T-helper 22 cell (primary cell): ENCODE measurements around the gene RPTOR.

Experiments
- DNase-seq: peaks from one replicate; pipeline ENCODE4 v3.0.0-alpha.2; 2020; ENCODE audit warnings: low read depth

The RPTOR gene

GRCh38 chr17:80983545-80983944 lies 438.9 kb downstream of the RPTOR start:
- no peak for DNase-seq

DNA sequence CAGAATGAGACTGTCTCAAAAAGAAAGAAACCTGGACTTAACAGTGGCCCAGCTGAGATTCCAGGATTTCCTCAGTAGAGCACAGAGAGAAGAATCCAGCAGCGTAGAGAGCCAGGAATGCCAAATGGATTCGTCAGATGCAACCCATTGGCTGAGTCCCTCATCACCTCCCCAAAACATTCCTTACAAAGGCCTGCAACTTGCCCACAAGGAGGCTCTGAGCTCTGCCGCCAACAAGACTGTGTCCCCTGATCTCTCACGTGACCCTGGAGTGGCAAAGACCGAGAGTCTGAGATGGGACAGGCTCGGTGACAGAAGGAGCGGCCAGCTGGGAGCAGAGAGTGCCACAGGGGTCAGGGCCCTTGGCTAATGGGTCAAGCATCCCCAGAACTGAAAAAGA lies 440.1 kb downstream of the RPTOR start:
- DNase-seq, result no peak

DNA sequence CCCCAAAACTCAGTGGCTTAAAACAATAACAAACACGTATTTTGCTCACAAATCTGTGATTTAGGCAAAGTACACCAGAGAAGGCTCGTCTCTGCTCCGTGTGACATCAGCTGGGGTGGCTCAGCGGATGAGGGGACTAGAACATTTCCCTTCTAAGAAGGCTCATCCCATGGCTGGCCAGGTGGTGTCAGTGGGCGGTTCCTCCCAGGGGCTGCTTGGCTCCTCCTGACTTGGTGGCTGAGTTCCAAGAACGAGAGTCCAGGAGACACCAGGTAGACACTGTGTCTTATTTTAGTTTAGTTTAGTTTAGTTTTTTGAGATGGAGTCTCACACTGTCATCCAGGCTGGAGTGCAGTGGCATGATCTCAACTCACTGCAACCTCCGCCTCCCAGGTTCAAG lies 441.4 kb downstream of the RPTOR start:
- no peak for DNase-seq

GRCh38 chr17:80986816-80987475 lies 442.3 kb downstream of the RPTOR start:
- DNase-seq, result no peak

GRCh38 chr17:80987941-80988461 lies 443.4 kb downstream of the RPTOR start:
- DNase-seq, result no peak

DNA sequence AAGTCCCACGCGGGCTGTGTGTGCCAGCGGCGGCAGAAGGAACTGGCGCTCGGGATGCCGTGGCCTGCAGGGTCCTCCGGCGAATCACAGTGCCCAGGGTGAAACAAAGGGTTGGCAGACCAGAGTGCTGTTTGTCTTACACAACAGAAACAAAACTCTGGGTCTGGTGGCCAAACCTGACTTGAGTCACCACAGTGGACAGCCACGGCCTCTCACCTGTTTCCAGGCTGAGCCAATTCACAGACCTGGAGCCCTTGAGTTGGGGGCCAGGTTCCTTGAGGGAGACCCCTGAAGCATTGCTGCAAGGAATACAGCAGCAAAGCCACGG lies 444.9 kb downstream of the RPTOR start:
- DNase-seq, result no peak

GRCh38 chr17:80990921-80991644 lies 446.4 kb downstream of the RPTOR start:
- no peak for DNase-seq

DNA sequence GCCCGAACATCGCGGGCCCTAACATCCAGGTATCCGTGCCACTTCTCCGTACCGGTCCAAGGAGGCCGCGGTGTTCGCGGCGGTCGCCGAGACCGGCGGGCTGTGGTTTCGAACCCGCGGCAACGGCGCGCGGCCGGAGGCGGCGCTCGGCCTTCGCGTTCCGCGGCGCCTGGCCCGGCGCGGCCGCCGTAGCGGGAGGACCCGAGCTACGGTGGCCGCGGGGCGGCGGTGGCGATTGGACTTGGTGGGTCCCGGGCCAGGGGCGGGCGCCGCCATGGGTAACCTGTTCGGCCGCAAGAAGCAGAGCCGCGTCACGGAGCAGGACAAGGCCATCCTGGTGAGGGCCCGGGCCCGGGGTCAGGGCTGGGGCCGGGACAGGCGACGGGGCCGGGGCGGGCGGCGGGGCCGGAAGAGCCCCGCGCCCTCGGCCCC lies 447.0 kb downstream of the RPTOR start, which contains the start of gene CHMP6:
CHMP6 (plus strand) TSS at position 197 of the 432 bp plus-strand sequence; CDS start at position 275, 78 bp downstream.
- DNase-seq, result peak; percentile 41

DNA sequence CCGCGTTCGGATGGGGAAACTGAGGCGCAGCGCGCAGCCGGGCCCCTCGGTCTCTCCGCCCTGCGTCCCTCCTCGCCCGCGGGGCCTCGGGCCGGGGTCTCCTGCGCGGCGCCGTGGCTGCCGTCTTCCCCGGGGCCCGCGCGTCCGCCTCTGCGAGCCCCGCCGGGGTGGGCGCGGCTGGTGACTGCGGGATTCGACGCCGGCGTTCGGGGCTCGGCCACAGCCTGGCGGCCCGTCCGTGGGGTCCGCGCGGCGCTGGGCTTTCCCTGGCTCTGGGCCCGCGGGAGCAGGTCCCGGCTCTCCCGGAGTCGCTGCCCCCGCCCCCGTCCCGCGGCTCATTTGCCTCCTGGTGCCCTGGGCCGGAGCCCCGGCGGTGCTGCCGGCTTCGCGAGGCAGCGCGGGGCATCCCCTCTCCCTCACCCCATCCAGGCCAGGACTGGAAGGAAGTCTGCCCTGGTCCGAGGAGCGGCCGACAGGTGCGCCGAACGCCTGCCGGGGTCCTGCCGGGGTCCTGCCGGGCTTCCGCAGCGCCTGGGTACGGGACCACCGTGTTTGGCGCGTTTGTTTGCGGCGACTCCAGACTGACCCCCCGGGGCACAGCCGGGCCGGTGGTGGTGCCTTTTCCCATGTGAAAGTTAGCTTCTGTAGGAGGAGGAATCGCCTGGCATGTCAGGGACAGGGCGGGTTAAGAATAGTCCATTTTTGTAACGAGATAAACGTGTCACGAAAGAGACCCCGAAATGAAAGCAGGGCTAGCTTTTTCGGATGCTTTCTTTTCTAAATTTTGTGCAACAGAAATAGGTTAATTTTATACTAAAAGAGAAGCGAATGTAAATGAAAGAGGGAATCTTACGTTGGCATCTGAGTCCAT lies 447.7 kb downstream of the RPTOR start:
- no peak for DNase-seq

- no peak for DNase-seq
Measured at GRCh38 chr17:80992948-80993624, 448.4 kb downstream of the RPTOR start.

DNA sequence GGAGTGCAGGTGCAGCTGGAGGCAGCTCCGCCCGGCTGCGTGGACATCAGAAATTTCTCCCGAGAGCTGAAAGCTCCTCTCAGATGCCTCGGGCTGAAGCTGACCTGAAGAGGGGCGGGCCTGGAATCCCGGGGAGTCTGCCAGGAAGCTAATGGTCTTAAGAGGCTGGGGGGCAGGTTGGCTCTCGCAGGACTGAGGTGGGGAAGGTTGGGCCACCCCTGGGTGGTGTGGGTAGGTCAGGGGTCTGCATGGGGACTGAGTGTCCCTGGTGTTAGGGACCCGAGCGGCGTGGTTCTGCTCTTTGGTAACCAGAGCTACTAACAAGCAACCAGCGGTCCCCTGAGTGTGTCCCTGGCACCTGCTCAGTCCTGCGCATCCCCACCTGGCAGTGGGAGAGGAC lies 450.5 kb downstream of the RPTOR start:
- DNase-seq, result no peak

DNA sequence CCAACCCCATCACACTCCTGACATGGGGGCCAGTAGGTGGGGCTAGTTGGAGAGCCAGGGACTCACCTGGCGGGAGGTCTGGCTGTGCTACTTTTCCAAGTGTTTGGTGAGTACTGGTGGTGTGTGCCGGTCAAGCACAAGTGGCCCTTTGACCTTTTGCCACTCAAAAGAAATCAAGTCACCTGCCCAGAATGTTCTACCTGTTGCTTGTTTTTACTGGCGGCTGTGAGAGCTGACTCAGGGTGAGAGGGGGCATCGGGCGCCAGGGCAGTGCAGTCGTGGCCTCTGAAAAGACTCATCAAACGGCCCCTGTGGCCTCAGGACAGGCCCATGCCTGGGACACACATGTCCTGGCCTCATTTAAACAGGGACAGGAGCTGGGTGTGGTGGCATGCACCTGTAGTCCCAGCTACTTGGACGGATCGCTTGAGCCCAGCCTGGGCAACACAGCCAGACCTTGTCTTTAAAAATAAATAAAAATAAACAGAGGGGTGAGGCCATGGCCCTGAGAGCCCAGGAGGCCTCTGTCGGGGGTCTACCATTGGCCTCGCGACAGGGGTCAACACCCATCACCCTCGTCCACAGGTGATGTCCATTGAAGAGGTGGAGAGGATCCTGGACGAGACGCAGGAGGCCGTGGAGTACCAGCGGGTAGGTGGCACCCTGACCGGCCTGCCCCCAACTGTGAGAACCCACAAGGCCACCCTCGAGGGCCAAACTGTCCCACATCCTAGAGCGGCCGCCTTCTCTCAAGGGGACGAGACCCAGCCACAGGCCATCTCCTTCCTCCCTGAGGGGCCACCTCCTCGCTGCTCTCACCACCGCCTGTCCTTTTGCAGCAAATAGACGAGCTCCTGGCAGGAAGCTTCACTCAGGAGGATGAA lies 452.0 kb downstream of the RPTOR start:
- no peak for DNase-seq

- DNase-seq, result no peak
Measured at GRCh38 chr17:80997424-80998117, 452.9 kb downstream of the RPTOR start.

DNA sequence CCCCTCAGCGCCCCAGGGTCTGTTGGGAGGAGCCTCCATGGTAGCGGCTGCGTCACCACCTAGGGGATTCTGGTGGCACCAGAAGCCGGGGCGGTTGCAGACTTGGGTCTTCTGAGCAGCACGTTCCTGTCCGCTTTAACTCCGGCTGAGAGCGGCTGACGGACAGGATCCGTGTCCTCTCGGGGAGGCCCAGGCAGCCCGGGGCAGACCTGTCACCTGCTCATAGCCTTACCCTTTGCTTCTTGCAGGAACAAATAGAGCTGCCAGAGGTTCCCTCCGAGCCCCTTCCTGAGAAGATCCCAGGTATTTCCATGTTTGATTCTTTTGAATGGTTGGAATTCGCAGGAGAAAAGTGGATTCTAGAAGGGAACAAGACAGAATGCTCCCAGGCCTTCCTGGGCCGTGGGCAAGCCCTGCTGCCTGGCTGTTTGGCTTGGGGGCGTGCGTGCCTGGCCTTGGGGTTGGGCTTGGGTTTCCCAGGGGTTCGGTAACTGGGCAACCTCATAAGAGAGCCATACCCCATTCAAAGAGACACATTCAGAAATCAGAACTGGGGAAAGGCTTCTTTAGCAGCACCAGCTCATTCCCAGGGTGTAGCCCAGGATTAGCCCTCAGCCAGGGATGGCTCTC lies 453.6 kb downstream of the RPTOR start:
- DNase-seq, result no peak

DNA sequence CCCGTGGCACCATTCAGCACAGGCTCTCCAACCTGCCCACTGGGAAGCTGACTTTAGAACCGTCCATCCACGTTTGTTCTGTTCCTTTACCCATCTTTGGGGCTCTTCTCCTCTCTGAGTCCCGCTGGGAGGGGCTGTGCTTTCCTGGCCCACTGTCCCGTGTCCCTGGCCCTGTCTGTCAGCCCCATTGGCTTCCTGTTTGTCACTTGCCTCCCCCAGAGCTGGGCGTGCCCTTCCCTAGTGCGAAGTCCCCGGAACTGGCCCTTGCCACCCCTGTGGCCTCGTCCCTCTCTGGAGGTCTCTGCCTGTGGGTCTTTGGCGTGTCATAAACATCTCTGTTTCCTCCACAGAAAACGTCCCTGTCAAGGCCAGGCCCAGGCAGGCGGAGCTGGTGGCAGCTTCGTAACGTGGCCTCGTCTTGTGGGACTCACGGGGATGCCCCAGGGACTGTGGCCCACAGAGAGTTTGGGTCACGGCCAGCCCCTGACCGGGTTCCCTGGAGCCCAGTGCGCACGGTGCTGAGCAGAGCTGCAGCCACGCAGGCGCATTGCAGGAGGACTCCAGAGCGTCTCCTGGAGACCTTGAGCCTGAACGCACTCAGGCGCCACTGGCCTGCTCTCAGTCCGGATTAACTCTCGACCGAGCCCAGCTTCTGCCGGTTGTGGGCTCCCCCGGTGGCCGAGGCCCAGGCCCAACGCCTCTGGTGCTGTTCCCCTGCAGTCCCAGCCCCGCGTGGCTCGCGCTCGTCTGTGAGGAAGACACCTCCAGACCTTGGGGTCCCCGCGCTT lies 454.3 kb downstream of the RPTOR start:
- no peak for DNase-seq

DNA sequence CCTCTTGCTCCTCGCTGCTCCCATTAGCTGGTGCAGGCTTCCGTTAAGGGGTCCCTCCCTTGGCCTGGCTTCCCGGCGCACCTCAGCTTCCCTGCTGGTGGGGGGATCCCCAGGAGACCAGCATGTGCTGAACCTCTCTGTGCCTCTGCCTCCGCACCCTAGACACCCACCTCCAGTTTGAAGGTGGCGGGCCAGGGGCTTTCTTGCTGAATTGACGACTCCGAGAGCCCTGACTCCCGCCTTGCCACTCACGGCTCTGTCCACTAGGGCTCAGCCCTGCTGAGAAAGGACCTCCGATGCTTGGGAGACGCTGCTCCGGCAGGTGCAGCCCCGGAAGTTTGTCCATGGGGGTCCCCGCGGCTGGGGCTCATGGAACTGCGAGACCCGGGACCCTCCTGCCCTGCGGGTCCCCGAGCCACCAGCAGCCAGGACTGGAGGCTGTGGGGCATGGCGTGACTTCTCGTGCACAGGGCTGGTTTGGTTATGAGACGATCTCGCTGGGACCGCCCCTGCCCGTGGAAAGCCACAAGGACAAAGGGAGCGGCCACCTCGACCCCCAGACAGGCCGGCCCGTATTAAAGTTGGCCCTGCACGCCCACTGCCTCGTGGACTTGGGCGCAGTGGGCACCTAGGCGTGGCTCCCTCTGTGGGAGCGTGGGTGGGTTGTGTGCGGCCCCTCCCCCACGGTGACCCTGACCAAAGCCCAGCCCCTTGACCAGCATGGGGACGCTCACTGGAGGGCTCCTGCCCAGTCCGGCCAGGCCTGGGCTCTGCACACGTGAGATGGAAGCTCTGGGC lies 455.1 kb downstream of the RPTOR start:
- no peak for DNase-seq

DNA sequence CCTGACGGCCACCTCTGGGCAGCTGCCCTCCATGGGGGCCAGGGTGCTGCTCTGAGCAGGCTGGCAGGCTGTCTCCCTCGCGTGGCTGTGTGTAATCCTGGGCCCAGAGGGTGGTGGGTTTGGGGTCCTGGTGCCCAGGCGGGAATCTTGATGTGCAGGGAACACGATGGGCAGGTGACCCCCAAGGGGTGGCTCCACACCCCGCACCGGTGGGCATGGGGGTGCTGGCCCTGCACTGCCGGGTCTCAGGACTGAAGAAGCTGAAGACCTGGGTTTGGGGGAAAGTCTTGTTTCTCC lies 455.6 kb downstream of the RPTOR start:
- no peak for DNase-seq

GRCh38 chr17:81000631-81001357 lies 456.2 kb downstream of the RPTOR start:
- no peak for DNase-seq
